SK-N-MC (cell line): ENCODE data around the gene MORF4L1.

Source experiments
- EZH2 ChIP-seq: fragments of 200-600 bp; sonication (generic); IDR thresholded peaks from one replicate; pipeline ENCODE4 v1.6.1; 2017; ENCODE audit warnings: antibody characterized with exemption
- FOXP2 ChIP-seq: optimal IDR thresholded peaks from 2 replicates; pipeline ENCODE3; 2011; ENCODE audit warnings: mild to moderate bottlenecking, moderate library complexity; ENCODE audit not compliant: insufficient read depth; ENCODE audit errors: extremely low read length, control extremely low read depth
- POLR2AphosphoS5 ChIP-seq: IDR thresholded peaks from 2 replicates; pipeline ENCODE4 v1.6.1; 2012; ENCODE audit warnings: mild to moderate bottlenecking, low read depth, low read length, borderline replicate concordance

DNA sequence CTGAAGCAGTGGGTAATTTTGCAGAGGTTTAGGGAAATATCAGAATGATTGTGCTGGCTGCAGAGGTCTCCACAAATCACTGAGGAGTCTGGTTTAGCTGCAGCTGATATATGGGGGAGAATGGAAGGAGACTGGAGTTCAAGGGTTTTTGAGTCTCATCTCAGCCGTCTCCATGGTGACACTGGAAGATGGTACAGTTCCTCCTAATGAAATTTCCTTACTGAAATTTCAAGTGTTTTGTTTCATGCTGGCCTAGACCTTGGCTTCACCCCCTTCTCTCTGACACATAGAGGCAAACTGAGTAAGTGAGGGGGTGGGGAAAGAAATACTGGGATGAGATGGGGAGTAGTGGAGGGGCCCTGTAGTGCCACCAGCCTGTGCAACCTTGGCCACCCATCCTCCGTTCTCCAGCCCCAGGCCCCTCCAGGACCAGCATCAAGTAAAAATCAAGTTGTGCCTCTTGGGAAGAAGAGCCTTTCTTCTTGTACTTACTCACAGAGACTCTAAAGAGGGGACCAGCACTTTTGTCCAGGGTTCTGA, 17.8 kb upstream of the MORF4L1 start:
- no peak for TF ChIP-seq POLR2AphosphoS5
- TF ChIP-seq EZH2, result no peak
- TF ChIP-seq FOXP2, result no peak
